Colon (tissue), 2 donors: ENCODE results near the gene FCN2.

ENCODE experiments used
- FAIRE-seq: peaks from 2 replicates; lab custom pipeline; 2012; peaks lifted over from hg19 to GRCh38; lab: Jason Lieb, UNC
- donor health status: control.
- donor health status: control.

Gene FCN2

GRCh38 chr9:134869554-134870300 lies 10.9 kb upstream of the FCN2 start:
- no peak for FAIRE-seq

- FAIRE-seq = no peak
Measured at GRCh38 chr9:134870301-134870694, 10.3 kb upstream of the FCN2 start.

- FAIRE-seq = no peak
Measured at GRCh38 chr9:134870746-134871662, 9.6 kb upstream of the FCN2 start.

GRCh38 chr9:134871697-134872340 lies 8.8 kb upstream of the FCN2 start:
- no peak for FAIRE-seq

- FAIRE-seq = no peak
Measured at GRCh38 chr9:134872482-134873231, 8.0 kb upstream of the FCN2 start.

- FAIRE-seq = no peak
Measured at GRCh38 chr9:134875371-134875770, 5.2 kb upstream of the FCN2 start.

- FAIRE-seq = no peak
Measured at GRCh38 chr9:134877541-134877940, 3.1 kb upstream of the FCN2 start.

GRCh38 chr9:134879664-134880483 lies 736 bp upstream of the FCN2 start:
- FAIRE-seq = no peak

GRCh38 chr9:134881313-134881670 lies 682 bp downstream of the FCN2 start:
- no peak for FAIRE-seq

- no peak for FAIRE-seq
Measured at GRCh38 chr9:134882204-134882785, 1.7 kb downstream of the FCN2 start.

- no peak for FAIRE-seq
Measured at GRCh38 chr9:134883040-134883782, 2.6 kb downstream of the FCN2 start.

GRCh38 chr9:134884492-134884891 lies 3.9 kb downstream of the FCN2 start:
- no peak for FAIRE-seq

- FAIRE-seq = no peak
Measured at GRCh38 chr9:134885001-134885678, 4.5 kb downstream of the FCN2 start.

- no peak for FAIRE-seq
Measured at GRCh38 chr9:134885679-134886412, 5.2 kb downstream of the FCN2 start.

- FAIRE-seq = no peak
Measured at GRCh38 chr9:134886413-134886913, 5.9 kb downstream of the FCN2 start.

- no peak for FAIRE-seq
Measured at GRCh38 chr9:134887219-134887618, 6.6 kb downstream of the FCN2 start.

GRCh38 chr9:134887686-134888602 lies 7.3 kb downstream of the FCN2 start:
- FAIRE-seq = no peak
